ENCODE measurements around the gene SNCG.
"Not testable (repeated sequence)": the region's sequence is repeated elsewhere in the genome, so short reads cannot be mapped to it uniquely, and the experiment has no call there.

The SNCG gene

DNA sequence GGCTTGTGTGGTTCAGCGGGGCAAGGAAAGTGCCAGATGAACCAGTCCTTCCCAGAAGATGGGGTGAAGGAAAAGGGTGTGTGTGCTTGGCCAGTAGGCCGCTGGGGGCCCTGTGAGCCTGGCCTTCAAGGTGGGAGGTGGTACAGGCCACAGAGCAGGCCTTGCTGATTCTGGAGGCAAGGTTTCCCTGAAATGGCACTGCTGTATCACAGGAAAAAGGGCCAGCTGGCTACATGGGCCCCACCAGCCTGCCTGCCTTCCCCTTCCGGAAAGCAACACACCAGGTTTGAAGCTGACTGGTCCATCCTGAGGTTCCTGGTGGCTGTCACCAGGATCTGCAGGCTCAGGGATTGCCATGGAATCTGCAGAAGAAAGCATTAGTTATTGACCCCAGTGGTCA lies 13.5 kb upstream of the SNCG start:
- no peak for DNase-seq (ENCODE audit: low read depth in 2 of 3, low spot score in 2 of 3)

GRCh38 chr10:86945361-86946212 lies 12.8 kb upstream of the SNCG start:
- no peak for DNase-seq (ENCODE audit: low read depth in 2 of 3, low spot score in 2 of 3)

DNA sequence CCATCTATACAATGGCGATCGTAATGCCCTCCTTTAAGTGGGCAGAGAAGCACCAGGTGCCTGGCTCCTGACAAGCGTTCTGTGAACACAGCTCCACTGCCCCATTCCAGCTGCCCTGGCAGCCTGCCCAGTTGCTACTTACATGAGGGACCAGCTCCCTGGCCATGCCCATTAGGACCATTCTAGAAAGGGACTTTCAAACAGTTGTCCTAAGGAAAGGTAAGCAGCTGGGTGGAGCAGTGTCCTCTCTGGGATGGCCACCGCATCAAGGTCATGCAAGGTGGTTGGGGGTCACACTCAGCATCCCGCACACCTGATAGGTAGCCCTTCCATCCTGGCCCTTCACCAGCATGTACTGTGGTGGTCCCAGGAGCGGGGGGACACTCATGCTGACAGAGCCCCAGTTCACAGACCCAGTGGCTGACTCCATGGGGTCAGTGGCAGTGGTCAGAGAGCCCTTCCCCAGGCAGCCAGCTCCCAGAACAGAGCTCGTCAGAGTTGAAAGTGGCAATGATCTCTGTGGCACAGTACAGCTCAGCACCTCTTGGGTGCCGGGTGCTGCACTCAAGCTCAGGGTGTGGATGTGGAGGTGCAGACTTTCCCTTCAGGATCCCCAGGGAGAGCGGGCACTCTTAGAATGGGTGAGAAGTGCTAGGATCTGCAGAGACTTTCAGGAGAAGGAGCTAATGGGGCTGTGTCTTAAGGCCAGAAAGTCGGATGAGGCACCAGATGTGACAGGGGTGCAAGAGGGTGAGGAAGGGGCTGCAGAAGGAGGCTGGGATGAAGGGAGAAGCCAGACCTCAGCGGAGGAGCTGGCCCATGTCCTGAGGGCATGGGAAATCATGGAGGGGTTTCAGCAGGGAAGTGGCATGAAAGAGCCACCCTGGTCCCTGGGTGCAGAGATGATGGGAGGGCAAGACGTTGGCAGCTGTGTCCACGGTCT lies 11.9 kb upstream of the SNCG start:
- DNase-seq (ENCODE audit: low read depth in 2 of 3, low spot score in 2 of 3), result no peak

GRCh38 chr10:86947806-86948205 lies 10.6 kb upstream of the SNCG start:
- DNase-seq (ENCODE audit: low read depth in 2 of 3, low spot score in 2 of 3), result not testable (repeated sequence)

GRCh38 chr10:86950349-86950748 lies 8.1 kb upstream of the SNCG start:
- DNase-seq (ENCODE audit: low read depth in 2 of 3, low spot score in 2 of 3), result no peak

DNA sequence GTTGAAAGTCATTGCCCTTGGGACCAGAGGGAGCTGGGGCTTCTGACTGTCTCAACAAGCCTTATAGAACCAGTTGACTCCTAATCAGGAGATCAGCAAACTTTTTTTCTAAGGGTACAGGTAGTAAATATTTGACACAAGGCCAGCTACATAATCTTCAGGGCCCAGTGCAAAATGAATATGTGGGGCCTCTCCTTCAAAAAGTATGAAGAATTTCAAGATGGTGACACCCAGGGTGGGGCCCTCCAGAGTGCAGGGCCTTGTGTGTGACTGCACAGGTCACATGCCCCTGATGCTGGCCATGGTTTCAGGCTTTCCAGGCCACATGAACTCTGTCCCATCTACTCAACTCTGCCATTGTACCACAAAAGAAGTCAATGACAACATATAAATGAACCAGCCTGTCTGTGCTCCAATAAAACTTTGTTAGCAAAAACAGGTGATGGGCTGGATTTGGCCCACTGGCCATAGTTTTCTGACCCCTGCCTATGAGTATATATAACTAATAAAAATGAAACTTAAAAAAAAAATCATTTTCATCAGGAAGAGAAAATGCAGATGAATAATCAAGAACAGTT lies 7.1 kb upstream of the SNCG start:
- no peak for DNase-seq (ENCODE audit: low read depth in 2 of 3, low spot score in 2 of 3)

DNA sequence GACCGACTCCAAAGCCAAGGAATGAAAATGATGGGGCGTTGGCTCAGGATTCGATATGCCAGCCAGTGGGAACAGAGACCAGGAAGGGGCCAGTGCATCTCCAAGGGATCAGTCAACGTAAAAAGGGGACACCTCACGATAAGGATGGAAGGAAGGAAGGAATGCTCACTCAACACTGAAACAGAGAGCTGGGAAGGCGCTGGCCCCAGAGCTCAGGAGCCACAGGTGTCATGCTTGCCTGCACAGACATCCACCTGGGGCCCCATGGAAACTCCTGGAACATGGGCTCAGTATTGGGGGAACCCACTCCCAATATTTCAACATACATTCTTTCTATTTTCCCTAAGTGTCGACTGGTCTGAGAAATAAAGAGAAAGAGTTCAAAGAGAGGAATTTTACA lies 6.3 kb upstream of the SNCG start:
- no peak for DNase-seq (ENCODE audit: low read depth in 2 of 3, low spot score in 2 of 3)

GRCh38 chr10:86952697-86953096 lies 5.7 kb upstream of the SNCG start:
- DNase-seq (ENCODE audit: low read depth in 2 of 3, low spot score in 2 of 3), result not testable (repeated sequence)

- no peak for DNase-seq (ENCODE audit: low read depth in 2 of 3, low spot score in 2 of 3)
Measured at GRCh38 chr10:86953747-86954680, 4.4 kb upstream of the SNCG start.

DNA sequence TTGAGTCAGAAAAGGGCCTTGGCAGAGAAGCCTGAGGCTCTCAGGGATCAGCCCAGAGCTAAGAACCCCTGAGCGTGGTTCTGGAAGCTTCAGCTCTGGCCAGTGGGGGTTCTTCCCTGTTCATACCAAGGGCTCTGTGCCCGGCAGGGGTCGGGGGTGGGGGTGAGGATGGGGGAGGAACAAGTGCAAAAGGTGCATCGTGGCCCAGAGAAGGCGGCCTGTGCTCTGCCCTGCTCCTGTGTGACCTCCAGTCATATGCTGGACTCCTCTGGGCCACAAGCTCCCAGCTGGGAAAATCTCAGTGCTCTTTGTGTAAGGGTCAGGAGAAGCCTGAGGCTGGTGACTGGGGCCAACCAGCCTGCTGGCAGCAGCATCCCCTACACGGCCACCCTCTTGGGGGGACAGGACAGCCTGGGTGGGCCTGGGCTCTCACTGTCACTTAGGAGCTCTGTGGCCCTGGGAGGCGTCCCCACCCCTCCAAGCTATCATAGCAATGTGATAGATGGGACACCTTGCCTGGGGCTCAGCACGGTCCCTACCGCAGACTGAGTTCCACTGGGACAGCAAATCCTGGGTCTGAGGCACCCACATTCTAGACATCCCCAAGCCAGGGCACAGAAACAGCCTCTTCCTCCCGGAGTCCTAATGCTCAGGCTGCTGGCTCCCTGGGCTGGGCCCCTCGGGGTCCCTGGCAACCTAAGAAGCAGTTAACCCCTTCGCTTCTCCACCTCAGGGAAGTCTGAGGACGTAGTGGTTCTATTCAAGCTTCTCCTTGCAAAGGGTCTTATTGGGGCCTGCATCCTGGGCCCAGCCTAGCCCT lies 3.5 kb upstream of the SNCG start:
- no peak for DNase-seq (ENCODE audit: low read depth in 2 of 3, low spot score in 2 of 3)

DNA sequence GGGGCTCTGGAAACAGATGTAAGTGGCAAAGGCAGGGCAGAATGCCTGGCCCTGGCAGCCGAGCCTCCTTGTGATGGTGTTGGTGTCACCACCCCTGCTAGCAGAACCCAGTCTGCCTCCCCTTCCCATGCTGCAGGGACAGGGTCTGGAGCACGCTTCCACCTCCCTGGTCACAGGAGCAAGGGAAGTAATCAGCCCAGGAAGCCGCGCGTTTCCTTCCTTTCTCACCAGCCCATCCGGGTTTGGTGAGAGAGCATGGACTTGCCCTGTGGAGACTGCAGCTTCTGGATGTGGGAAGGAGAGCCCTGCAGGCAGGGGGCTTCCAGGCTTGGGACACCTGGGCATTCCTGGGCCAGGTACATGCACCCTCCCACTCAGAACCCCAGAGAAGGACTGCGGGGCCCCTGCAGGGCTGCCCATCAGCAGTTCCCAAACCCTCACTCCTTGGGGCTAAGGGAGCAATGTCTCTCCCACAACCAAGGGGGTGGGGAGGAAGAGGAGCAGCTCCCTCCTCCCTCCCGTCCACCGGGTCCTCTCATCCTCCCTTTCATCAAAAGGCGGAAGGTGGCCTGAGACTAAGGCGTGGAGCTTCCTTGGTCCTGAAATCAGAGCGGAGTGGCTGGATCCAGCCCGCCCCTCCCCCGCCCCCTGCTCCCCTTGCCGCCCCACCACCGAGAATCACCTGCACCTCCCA lies 2.8 kb upstream of the SNCG start:
- no peak for DNase-seq (ENCODE audit: low read depth in 2 of 3, low spot score in 2 of 3)

GRCh38 chr10:86956195-86956847 lies 2.1 kb upstream of the SNCG start:
- no peak for DNase-seq (ENCODE audit: low read depth in 2 of 3, low spot score in 2 of 3)

DNA sequence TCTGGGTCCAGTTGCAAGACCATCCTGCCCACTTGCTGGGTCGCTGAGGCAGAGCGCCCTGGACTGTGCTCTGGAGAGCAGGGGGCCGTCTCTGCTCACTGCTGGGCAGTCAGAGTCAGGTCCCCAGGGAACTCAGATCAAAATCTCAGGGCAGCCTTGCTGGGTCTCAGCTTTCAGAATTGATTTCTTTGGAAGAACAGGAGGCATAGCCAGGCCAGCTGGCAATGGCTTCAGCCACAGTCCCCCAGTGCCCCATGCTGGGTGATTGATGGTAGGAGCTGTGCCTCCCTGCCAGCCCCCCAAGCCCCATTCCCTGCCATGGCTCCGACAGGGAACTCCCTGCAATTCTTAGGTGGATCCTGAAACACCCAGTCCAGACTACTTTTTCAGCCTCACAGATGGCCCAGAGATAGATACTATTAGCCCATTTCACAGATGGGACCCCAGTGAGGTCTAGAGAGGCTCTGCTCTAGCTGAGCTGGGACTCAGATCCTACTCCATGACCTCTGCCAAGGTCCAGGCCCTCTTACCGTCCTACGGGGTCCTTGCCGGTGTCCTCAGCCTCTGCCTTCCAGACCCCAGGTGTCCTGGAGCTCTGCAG lies 1.5 kb upstream of the SNCG start:
- no peak for DNase-seq (ENCODE audit: low read depth in 2 of 3, low spot score in 2 of 3)

DNA sequence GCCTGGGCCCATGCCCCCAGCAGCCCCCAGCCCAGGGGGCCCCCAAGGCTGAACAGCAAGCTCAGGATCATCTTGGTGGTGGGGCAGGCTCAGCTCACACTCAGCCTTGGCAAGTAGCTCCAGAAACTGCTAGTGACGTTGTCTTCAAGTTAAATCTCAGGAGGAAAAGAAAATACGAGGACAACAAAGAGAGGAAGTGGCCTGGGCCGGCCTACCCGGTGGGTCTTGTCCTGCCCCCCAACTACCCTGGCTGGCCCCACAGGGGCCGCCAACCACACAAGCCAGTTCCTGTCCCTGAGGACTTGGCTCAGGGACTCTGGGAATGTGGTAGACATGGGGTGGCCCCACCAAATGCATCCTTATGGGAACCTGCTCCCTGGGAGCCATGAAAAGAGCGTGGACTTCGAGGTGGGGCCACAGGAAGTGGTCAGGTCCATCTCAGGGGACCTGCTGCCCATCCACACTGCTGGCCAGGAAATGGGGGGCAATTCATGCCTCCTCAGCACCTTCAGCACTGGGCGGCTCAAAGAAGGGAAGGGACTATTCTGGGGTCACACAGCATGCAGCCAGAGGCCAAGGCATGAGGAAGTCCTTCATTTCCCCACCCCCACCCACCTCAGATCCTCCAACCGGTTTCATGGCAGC lies 806 bp upstream of the SNCG start, which contains the start of gene MMRN2:
Gene MMRN2, minus strand, starts transcription at position 145 of the 645 bp plus-strand sequence. Its CDS starts 74 bp downstream, at position 71.
- DNase-seq (ENCODE audit: low read depth in 2 of 3, low spot score in 2 of 3), result no peak

DNA sequence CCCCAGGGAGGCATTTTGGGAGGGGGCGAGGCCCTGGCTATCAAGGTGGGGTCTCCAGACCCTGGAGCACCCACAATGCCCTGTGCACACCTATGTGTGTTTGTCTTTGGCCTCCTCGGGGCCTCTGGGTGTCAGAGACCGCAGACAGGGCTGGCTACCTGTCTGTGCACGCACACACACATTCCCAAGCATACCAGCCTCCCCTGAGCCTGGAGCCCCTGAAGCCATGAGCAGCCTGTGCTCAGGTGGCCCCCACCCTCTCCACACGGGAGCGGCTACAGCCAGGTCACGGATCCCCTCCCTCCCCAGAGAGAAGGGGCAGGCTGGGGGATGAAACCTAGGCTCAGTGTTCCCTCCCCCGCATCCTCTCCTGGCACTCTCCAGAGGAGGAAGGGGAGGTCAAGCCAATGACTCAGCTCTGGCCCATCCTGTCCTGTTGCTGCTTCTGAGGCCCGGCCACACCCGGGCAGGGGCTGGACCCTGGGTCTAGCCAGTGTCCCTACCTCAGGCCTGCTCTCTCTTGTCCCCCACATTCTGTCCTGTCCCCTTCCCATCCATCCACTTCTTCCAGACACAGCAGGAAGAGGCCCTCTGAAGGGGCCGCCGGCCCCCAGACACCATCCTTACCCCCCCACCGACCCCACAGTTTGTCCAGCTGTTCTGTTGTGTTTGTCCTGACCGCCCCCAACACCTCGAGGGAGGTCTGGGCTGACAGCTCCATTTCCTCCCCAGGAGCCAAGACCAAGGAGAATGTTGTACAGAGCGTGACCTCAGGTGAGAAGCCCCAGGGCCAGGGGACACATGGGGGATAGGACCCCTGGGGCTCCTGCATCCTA lies 720 bp downstream of the SNCG start:
- no peak for DNase-seq (ENCODE audit: low read depth in 2 of 3, low spot score in 2 of 3)

DNA sequence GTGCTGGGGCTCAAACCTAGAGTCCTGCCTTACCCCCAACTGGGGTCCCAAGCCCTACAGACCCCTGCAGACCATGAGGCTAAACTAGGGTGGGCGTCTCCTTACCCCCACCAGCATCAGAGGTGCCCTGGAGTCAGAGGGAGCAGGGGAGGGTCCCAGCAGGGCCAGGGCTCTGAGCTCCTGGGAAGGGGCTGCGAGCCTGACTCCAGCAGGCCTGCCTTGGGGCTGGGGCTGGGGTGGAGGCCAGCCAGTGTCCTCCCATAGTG lies 1.3 kb downstream of the SNCG start:
- DNase-seq (ENCODE audit: low read depth in 2 of 3, low spot score in 2 of 3), result no peak

Data from activated CD8-positive, alpha-beta memory T cell treated with anti-CD3 and anti-CD28 coated beads for 48 hours (primary cell).